ENCODE results near the gene IQCE.

GRCh38 chr7:2528481-2529095 lies 30.2 kb upstream of the IQCE start:
- TF ChIP-seq CBX5 (IDR thresholded peaks at IDR 0.05; ENCODE audit: low read depth) (no peak), SUZ12 (IDR thresholded peaks at IDR 0.05; ENCODE audit: unreplicated experiment) (no peak), CUX1 (IDR thresholded peaks at IDR 0.05; ENCODE audit: insufficient replicate concordance, low read depth, low read length) (no peak), MAX (IDR thresholded peaks at IDR 0.05; ENCODE audit: low read depth, low read length) (no peak), EZH2 (IDR thresholded peaks at IDR 0.05; ENCODE audit: borderline replicate concordance, control insufficient read depth, low read depth, low read length) (no peak), POLR2A (IDR thresholded peaks at IDR 0.05; ENCODE audit: low read depth, low read length) (no peak), RAD21 (IDR thresholded peaks at IDR 0.05; ENCODE audit: insufficient read depth, low read depth, low read length) (no peak), EP300 (IDR thresholded peaks at IDR 0.05; ENCODE audit: borderline replicate concordance in 1 of 2, control insufficient read depth in 1 of 2, low read depth in 2 of 2, low read length in 2 of 2) (no peak), CEBPB (IDR thresholded peaks at IDR 0.05; ENCODE audit: borderline replicate concordance in 1 of 2, low read depth in 2 of 2, low read length in 2 of 2) (no peak), SMC3 (IDR thresholded peaks at IDR 0.05; ENCODE audit: borderline replicate concordance, low read length) (no peak)
- TF ChIP-seq, protein P1, sequence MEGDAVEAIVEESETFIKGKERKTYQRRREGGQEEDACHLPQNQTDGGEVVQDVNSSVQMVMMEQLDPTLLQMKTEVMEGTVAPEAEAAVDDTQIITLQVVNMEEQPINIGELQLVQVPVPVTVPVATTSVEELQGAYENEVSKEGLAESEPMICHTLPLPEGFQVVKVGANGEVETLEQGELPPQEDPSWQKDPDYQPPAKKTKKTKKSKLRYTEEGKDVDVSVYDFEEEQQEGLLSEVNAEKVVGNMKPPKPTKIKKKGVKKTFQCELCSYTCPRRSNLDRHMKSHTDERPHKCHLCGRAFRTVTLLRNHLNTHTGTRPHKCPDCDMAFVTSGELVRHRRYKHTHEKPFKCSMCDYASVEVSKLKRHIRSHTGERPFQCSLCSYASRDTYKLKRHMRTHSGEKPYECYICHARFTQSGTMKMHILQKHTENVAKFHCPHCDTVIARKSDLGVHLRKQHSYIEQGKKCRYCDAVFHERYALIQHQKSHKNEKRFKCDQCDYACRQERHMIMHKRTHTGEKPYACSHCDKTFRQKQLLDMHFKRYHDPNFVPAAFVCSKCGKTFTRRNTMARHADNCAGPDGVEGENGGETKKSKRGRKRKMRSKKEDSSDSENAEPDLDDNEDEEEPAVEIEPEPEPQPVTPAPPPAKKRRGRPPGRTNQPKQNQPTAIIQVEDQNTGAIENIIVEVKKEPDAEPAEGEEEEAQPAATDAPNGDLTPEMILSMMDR (IDR thresholded peaks at IDR 0.05 in 2 of 3, conservative IDR thresholded peaks at IDR 0.05 in 1 of 3; ENCODE audit: control insufficient read depth in 2 of 3, extremely low read depth in 1 of 3, insufficient read depth in 1 of 3, low read depth in 3 of 3, low read length in 3 of 3): no peak
- TF ChIP-seq, protein P2, sequence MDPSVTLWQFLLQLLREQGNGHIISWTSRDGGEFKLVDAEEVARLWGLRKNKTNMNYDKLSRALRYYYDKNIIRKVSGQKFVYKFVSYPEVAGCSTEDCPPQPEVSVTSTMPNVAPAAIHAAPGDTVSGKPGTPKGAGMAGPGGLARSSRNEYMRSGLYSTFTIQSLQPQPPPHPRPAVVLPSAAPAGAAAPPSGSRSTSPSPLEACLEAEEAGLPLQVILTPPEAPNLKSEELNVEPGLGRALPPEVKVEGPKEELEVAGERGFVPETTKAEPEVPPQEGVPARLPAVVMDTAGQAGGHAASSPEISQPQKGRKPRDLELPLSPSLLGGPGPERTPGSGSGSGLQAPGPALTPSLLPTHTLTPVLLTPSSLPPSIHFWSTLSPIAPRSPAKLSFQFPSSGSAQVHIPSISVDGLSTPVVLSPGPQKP (IDR thresholded peaks at IDR 0.05; ENCODE audit: low read depth, low read length): no peak
